ENCODE results near the gene ORC1.

The ORC1 gene

DNA sequence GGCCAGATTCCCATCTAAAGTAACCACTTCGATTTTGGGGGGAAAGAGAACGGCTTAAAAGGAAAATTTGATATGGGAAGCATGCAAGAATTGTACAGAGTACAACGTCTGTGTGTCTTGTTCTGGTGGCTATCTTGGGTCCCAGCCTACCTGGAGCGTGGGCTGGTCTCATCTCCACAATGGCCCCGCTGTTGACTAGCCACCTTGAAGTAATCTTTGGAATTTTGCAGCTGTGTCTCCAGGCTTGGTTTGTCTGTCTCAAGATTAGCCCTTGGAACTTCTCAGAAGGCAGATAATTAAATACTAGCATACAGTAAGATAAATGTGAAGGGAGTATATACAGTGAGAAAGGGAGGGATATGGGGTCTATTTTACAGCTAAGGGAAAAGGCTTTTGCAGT lies 37.0 kb downstream of the ORC1 start:
- H3K4me3 ChIP-seq: no peak overlapping the region
- peaks cover 0 to 18% (median 10%) of the 10 kb centered on the region in 11 experiments; a peak in 12 of 22 replicates for H3K27me3 ChIP-seq
- H3K9ac ChIP-seq: no peak overlapping the region
- H3K9me3 ChIP-seq (replicated peaks in 1 of 11): no peaks in the 10 kb centered on the region
- peaks cover 0 to 19% (median 5%) of the 10 kb centered on the region in 11 experiments; a peak in 12 of 22 replicates for H4K20me1 ChIP-seq
- H3K27ac ChIP-seq: no peak overlapping the region
- H3K4me2 ChIP-seq: peak overlapping the region in 3 of 11 experiments; percentile 39 to 95 (median 47); a peak in 4 of 22 replicates
- no peak for TF ChIP-seq Cebpa-rat (IDR thresholded peaks at IDR 0.05)
- peaks cover 21 to 35% (median 33%) of the 10 kb centered on the region in 10 experiments for H3K4me1 ChIP-seq
- peaks cover 20 to 48% (median 31%) of the 10 kb centered on the region in 11 experiments for H3K36me3 ChIP-seq

DNA sequence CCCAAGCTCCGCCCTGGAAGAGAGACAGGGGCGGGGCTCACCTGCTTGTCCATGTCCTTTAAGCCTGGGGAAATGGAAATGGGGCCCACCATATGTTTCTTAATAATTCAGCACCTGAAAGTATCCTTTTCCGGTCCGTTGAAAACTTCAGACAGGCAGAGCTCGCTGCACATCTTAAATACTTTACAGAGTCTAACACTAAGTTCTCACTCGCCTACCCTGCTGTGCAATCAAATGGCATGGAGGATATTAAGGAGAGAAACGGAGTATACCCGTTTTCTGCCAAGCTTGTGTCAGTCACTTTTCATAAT lies 37.8 kb downstream of the ORC1 start:
- no peaks in the 10 kb centered on the region for H3K9me3 ChIP-seq (replicated peaks in 1 of 11)
- peaks cover 28 to 48% (median 32%) of the 10 kb centered on the region in 11 experiments for H3K36me3 ChIP-seq
- peak overlapping the region in 9 of 11 experiments; percentile 90 to 98 (median 95); a peak in 13 of 22 replicates for H3K27ac ChIP-seq
- peaks cover 0 to 18% (median 10%) of the 10 kb centered on the region in 11 experiments; a peak in 12 of 22 replicates for H3K27me3 ChIP-seq
- H3K4me3 ChIP-seq: peak overlapping the region; percentile 78 to 98 (median 90)
- no peak for TF ChIP-seq Cebpa-rat (IDR thresholded peaks at IDR 0.05)
- peak overlapping the region; percentile 15 to 95 (median 47); a peak in 20 of 22 replicates for H3K4me2 ChIP-seq
- peak overlapping the region in 10 of 11 experiments; percentile 92 to 99 (median 96); a peak in 17 of 22 replicates for H3K9ac ChIP-seq
- H3K4me1 ChIP-seq: peaks cover 21 to 35% (median 33%) of the 10 kb centered on the region in 10 experiments
- H4K20me1 ChIP-seq: peaks cover 0 to 27% (median 13%) of the 10 kb centered on the region in 11 experiments; a peak in 14 of 22 replicates

DNA sequence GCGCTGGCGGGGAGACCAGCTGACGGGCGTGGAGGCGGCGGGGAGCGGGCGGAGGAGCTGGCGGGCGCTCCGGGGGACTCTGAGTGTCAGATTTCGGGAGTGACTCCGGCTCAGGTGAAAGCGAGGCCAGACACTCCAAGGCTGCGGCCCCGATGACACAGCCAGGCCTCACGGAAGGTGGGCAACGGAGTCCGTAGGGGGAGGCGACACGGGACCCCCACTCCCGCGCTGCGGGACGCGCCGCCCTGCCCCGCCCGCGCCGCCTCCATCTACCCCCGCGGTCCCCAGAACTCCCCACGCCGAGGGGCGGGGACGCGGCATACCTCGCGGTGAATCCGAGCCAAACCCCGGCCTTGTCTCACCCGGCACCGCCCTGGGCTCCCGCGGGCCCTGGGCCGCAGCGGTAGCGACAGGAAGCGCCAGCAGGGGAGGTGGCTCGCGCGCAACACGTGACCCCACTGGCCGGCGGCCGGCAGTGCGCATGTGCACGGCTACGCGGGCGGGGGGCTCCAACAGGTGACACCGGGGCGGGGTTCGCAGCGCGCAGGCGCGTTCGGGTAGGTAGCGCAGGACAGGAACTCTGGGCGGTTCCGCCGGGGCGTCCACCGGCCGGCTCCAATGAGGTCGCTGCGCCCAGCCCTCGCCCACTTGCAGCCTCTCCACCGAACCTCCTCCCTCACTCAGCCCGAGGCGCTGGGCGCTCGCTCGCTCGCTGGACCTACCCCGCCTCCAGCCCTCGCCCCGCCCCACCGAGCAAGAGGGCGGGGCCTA lies 38.3 kb downstream of the ORC1 start, which contains the start of gene CC2D1B:
Gene CC2D1B, minus strand, starts transcription at position 460 of the 771 bp plus-strand sequence. CDS start 1,585 bp downstream, outside the sequence.
- peaks cover 0 to 18% (median 10%) of the 10 kb centered on the region in 11 experiments; a peak in 12 of 22 replicates for H3K27me3 ChIP-seq
- no peaks in the 10 kb centered on the region for H3K9me3 ChIP-seq (replicated peaks in 1 of 11)
- H3K4me3 ChIP-seq: peak within 1 kb of the TSS; percentile 78 to 98 (median 90)
- peaks cover 30 to 48% (median 36%) of the 10 kb centered on the region in 11 experiments for H3K36me3 ChIP-seq
- peak within 1 kb of the TSS; percentile 92 to 99 (median 97) for H3K9ac ChIP-seq
- H3K27ac ChIP-seq: peak within 1 kb of the TSS; percentile 90 to 98 (median 95)
- peaks cover 21 to 35% (median 33%) of the 10 kb centered on the region in 10 experiments for H3K4me1 ChIP-seq
- TF ChIP-seq Cebpa-rat (IDR thresholded peaks at IDR 0.05): no peak
- H3K4me2 ChIP-seq: peak within 1 kb of the TSS; percentile 82 to 99 (median 90)
- peaks cover 0 to 33% (median 19%) of the 10 kb centered on the region in 11 experiments; a peak in 14 of 22 replicates for H4K20me1 ChIP-seq

GRCh38 chr1:52365071-52365745 lies 39.0 kb downstream of the ORC1 start:
- peaks cover 0 to 18% (median 10%) of the 10 kb centered on the region in 11 experiments; a peak in 12 of 22 replicates for H3K27me3 ChIP-seq
- H3K27ac ChIP-seq: peak overlapping the region; percentile 90 to 98 (median 95)
- H3K9me3 ChIP-seq (replicated peaks in 1 of 11): no peaks in the 10 kb centered on the region
- H3K4me2 ChIP-seq: peak overlapping the region; percentile 82 to 99 (median 90)
- H3K4me1 ChIP-seq: peaks cover 21 to 35% (median 33%) of the 10 kb centered on the region in 10 experiments
- no peak for TF ChIP-seq Cebpa-rat (IDR thresholded peaks at IDR 0.05)
- H3K4me3 ChIP-seq: peak overlapping the region; percentile 78 to 98 (median 90)
- H4K20me1 ChIP-seq: peaks cover 0 to 40% (median 21%) of the 10 kb centered on the region in 11 experiments; a peak in 15 of 22 replicates
- peak overlapping the region; percentile 92 to 99 (median 97) for H3K9ac ChIP-seq
- H3K36me3 ChIP-seq: peaks cover 36 to 48% (median 41%) of the 10 kb centered on the region in 11 experiments

DNA sequence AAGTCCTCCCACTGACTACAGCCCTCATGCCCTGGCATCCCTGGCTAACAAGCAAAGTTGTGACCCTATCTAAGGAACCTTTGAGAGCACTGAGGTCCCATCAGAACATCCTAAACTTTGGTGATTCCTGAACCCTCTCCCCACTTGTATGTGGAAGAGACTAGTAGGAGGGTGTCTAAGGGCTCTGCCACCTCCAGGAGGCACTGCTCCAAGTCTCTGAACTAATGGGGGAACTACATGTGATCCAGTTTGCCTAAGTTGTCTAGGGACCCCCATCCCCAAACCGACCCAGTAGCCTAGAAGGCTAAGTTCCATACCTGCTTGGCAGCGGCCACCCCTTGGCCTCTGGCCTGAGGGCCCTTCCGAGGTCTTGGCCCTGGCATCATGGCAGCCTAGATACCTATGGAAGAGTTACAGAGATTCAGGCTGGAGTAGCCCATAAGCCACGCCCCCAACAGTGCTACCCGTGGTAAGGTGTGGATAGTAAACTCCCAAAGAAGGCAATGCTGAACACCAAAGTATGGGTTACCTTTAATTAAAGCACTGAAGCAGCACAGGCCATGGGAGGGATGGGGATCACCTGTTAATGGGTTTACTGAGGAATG lies 39.9 kb downstream of the ORC1 start:
- Histone ChIP-seq H3K27ac (peak overlapping the region in 5 of 11 experiments; percentile 94 to 98 (median 95); a peak in 7 of 22 replicates), H3K9ac (peak overlapping the region in 10 of 11 experiments; percentile 92 to 99 (median 97); a peak in 16 of 22 replicates), H3K4me3 (peak overlapping the region; percentile 78 to 98 (median 90); a peak in 13 of 20 replicates), H3K27me3 (peaks cover 0 to 18% (median 10%) of the 10 kb centered on the region in 11 experiments; a peak in 12 of 22 replicates), H3K4me2 (peak overlapping the region; percentile 82 to 99 (median 90)), H3K9me3 (replicated peaks in 1 of 11) (no peaks in the 10 kb centered on the region), H3K4me1 (peaks cover 21 to 35% (median 33%) of the 10 kb centered on the region in 10 experiments), H4K20me1 (peaks cover 0 to 49% (median 28%) of the 10 kb centered on the region in 11 experiments; a peak in 16 of 22 replicates), H3K36me3 (peaks cover 45 to 52% (median 49%) of the 10 kb centered on the region in 11 experiments)
- TF ChIP-seq Cebpa-rat (IDR thresholded peaks at IDR 0.05): no peak

GRCh38 chr1:52360595-52360968 lies 43.6 kb downstream of the ORC1 start:
- peaks cover 13 to 18% (median 14%) of the 10 kb centered on the region in 10 experiments for H3K4me1 ChIP-seq
- no peaks in the 10 kb centered on the region for H3K27me3 ChIP-seq
- TF ChIP-seq Cebpa-rat (IDR thresholded peaks at IDR 0.05): no peak
- no peak overlapping the region for H3K4me3 ChIP-seq
- no peak overlapping the region for H3K9ac ChIP-seq
- no peaks in the 10 kb centered on the region for H3K9me3 ChIP-seq (replicated peaks in 1 of 11)
- H3K27ac ChIP-seq: no peak overlapping the region
- H4K20me1 ChIP-seq: peaks cover 0 to 82% (median 46%) of the 10 kb centered on the region in 11 experiments; a peak in 17 of 22 replicates
- H3K4me2 ChIP-seq: no peak overlapping the region
- peaks cover 83 to 89% (median 87%) of the 10 kb centered on the region in 11 experiments for H3K36me3 ChIP-seq

GRCh38 chr1:52359676-52360594 lies 44.3 kb downstream of the ORC1 start:
- no peak for TF ChIP-seq Cebpa-rat (IDR thresholded peaks at IDR 0.05)
- Histone ChIP-seq H3K9ac (no peak overlapping the region), H3K27me3 (no peaks in the 10 kb centered on the region), H3K9me3 (replicated peaks in 1 of 11) (no peaks in the 10 kb centered on the region), H4K20me1 (peaks cover 0 to 88% (median 52%) of the 10 kb centered on the region in 11 experiments; a peak in 17 of 22 replicates), H3K36me3 (peaks cover 89 to 96% (median 93%) of the 10 kb centered on the region in 11 experiments), H3K27ac (no peak overlapping the region), H3K4me2 (no peak overlapping the region), H3K4me1 (peaks cover 8 to 17% (median 10%) of the 10 kb centered on the region in 10 experiments), H3K4me3 (no peak overlapping the region)
